K562 (cell line): ENCODE results near the gene CSF2RB. TPM values are rescaled to one million over a fixed set of nuclear protein-coding genes. Genes with fewer than 3 reads are reported as not detected.
"Not testable (repeated sequence)": the region's sequence is repeated elsewhere in the genome, so short reads cannot be mapped to it uniquely, and the experiment has no call there.

Experiments
- ATAC-seq: fragments of 200-7000 bp; cut with Tn5 transposase; 3 replicates; pipeline ENCODE4 v1.9.1; 2020; ENCODE audit warnings: moderate library complexity
- BruUV-seq: library from RNA; stranded (reverse); fragments of 400-500 nt; replicated peaks from 2 replicates; lab custom pipeline; 2021; lab: Mats Ljungman, UMichigan
- CTCF ChIA-PET: fragments of 300-600 bp; formaldehyde crosslinking; extraction: SDS; loops from one replicate; lab custom pipeline; 2021; ENCODE audit warnings: low intra/inter-chr PET ratio; lab: Yijun Ruan, JAX
- POLR2A ChIA-PET: fragments of 300-600, 350-650 bp; sonication (Branson Sonifier 250); formaldehyde crosslinking; extraction: SDS; loops from one replicate; lab custom pipeline; 2021; ENCODE audit warnings: antibody characterized with exemption, inconsistent platforms; lab: Yijun Ruan, JAX
- DNase-seq, 4 experiments: peaks; one replicate each; pipeline versions ENCODE4 v3.0.0 to v3.0.0-alpha.2; 2011 to 2018; ENCODE audit warnings: low spot score in 3 of 4, mixed read lengths in 3 of 4; ENCODE audit errors: extremely low read depth in 1 of 4
- FAIRE-seq: peaks from 2 replicates; lab custom pipeline; 2011; peaks lifted over from hg19 to GRCh38; lab: Jason Lieb, UNC
- H2AFZ ChIP-seq: 2 replicates; pipeline ENCODE4 v1.6.0; 2011; ENCODE audit warnings: low read depth, low read length, control low read depth, inconsistent platforms
- H3K27ac ChIP-seq: fragments of 200-600 bp; 3 replicates; pipeline ENCODE4 v1.8.0; 2011; ENCODE audit warnings: low read depth, mild to moderate bottlenecking, control low read depth, inconsistent platforms, low read length, moderate library complexity, mixed read lengths; ENCODE audit errors: extremely low read depth
- H3K27me3 ChIP-seq, 2 experiments: fragments of 300-600 bp in 1 of 2; 2 replicates in 1 of 2; 3 replicates in 1 of 2; pipeline versions ENCODE4 v1.6.0 to v1.8.0; 2011; ENCODE audit warnings: inconsistent platforms in 2 of 2, low read length in 2 of 2, mild to moderate bottlenecking in 1 of 2, mixed read lengths in 1 of 2, moderate library complexity in 1 of 2; ENCODE audit not compliant: control insufficient read depth in 2 of 2, insufficient read depth in 2 of 2
- H3K36me3 ChIP-seq: fragments of 300-600 bp; 3 replicates; pipeline ENCODE4 v1.8.0; 2011; ENCODE audit warnings: mild to moderate bottlenecking, low read length, inconsistent platforms; ENCODE audit not compliant: control insufficient read depth, insufficient read depth
- H3K4me1 ChIP-seq, 2 experiments: fragments of 200-600 bp in 1 of 2; replicated peaks in 1 of 2; 2 replicates in 1 of 2; 3 replicates in 1 of 2; pipeline versions ENCODE4 v1.5.1 to v1.8.0; 2011; ENCODE audit warnings: inconsistent platforms in 2 of 2, low read length in 2 of 2, mild to moderate bottlenecking in 1 of 2, mixed read lengths in 1 of 2, moderate library complexity in 1 of 2; ENCODE audit not compliant: control insufficient read depth in 2 of 2, insufficient read depth in 2 of 2
- H3K4me2 ChIP-seq: 2 replicates; pipeline ENCODE4 v1.6.1; 2011; ENCODE audit warnings: low read length, control low read depth, inconsistent platforms, mixed read lengths; ENCODE audit not compliant: insufficient read depth
- H3K4me3 ChIP-seq: fragments of 200-600 bp; sonication (generic), shearing (Covaris generic); 2 replicates; pipeline ENCODE4 v1.5.1; 2016; ENCODE audit warnings: control low read depth, inconsistent platforms
- H3K79me2 ChIP-seq: fragments of 200-600 bp; 3 replicates; pipeline ENCODE4 v1.8.0; 2011; ENCODE audit warnings: low read length, inconsistent platforms; ENCODE audit not compliant: control insufficient read depth, insufficient read depth
- H3K9ac ChIP-seq, 2 experiments: 2 replicates each; pipeline versions ENCODE4 v1.6.0 to v1.6.1; 2011; ENCODE audit warnings: low read depth in 2 of 2, low read length in 2 of 2, control low read depth in 1 of 2, inconsistent platforms in 1 of 2, mild to moderate bottlenecking in 1 of 2, mixed read lengths in 1 of 2; ENCODE audit not compliant: insufficient read depth in 1 of 2
- H3K9me1 ChIP-seq: one replicate; pipeline ENCODE4 v1.6.0; 2011; ENCODE audit warnings: inconsistent platforms, mild to moderate bottlenecking, low read length, moderate library complexity; ENCODE audit not compliant: control insufficient read depth, insufficient read depth
- H3K9me3 ChIP-seq: replicated peaks from 2 replicates; pipeline ENCODE4 v1.5.1; 2011; ENCODE audit warnings: low read depth, low read length, inconsistent platforms; ENCODE audit not compliant: control insufficient read depth, insufficient read depth
- H4K20me1 ChIP-seq: replicated peaks from 2 replicates; pipeline ENCODE4 v1.6.1; 2011; ENCODE audit warnings: low read length, inconsistent platforms, mixed read lengths; ENCODE audit not compliant: control insufficient read depth, insufficient read depth
- BACH1 ChIP-seq: fragments of 200-800 bp; sonication (Bioruptor generic); IDR thresholded peaks from 2 replicates; pipeline ENCODE4 v1.6.1; 2016; ENCODE audit warnings: missing genetic modification characterization, missing compliant biosample characterization
- GABPA ChIP-seq: fragments of 200-800 bp; sonication (Bioruptor generic); conservative IDR thresholded peaks from 2 replicates; pipeline ENCODE4 v1.6.1; 2016; ENCODE audit warnings: low read depth, missing genetic modification characterization, missing compliant biosample characterization
- GATAD2B ChIP-seq: fragments of 450-650 bp; IDR thresholded peaks from 2 replicates; pipeline ENCODE4 v1.6.1; 2017; ENCODE audit warnings: mild to moderate bottlenecking, borderline replicate concordance
- NR2F6 ChIP-seq: fragments of 450-650 bp; formaldehyde crosslinking; IDR thresholded peaks from 2 replicates; pipeline ENCODE4 v1.4.0; 2020; ENCODE audit warnings: mild to moderate bottlenecking
- PHF21A ChIP-seq: fragments of 450-650 bp; IDR thresholded peaks from 2 replicates; pipeline ENCODE4 v1.6.1; 2017; ENCODE audit warnings: low read depth, borderline replicate concordance
- PPARD ChIP-seq: fragments of 250-450 bp; sonication (Bioruptor Pico); IDR thresholded peaks from 2 replicates; pipeline ENCODE4 v1.8.0; 2022; ENCODE audit warnings: inconsistent platforms, mild to moderate bottlenecking, moderate library complexity
- SIN3A ChIP-seq, 2 experiments: fragments of 150-350 bp in 1 of 2; IDR thresholded peaks; 2 replicates each; pipeline ENCODE4 v1.6.1; 2011 to 2016; ENCODE audit warnings: borderline replicate concordance in 2 of 2, low read depth in 2 of 2, low read length in 2 of 2, mild to moderate bottlenecking in 2 of 2, moderate library complexity in 2 of 2; ENCODE audit not compliant: control insufficient read depth in 1 of 2
- SP1 ChIP-seq: sonication (generic); formaldehyde crosslinking; IDR thresholded peaks from 2 replicates; pipeline ENCODE4 v1.8.1; 2022; ENCODE audit warnings: mild to moderate bottlenecking, missing genetic modification reagents
- ZNF668 ChIP-seq: fragments of 250-450 bp; sonication (Bioruptor Pico); IDR thresholded peaks from 2 replicates; pipeline ENCODE4 v1.8.0; 2022; ENCODE audit warnings: mild to moderate bottlenecking, inconsistent platforms
- WGBS: fragments of 100-300 bp; shearing (Covaris generic); methylation state at CpG from one replicate; pipeline ENCODE4 v1.1.6; 2016; ENCODE audit warnings: low coverage, mixed read lengths; ENCODE audit not compliant: insufficient coverage; ENCODE audit errors: missing lambda C conversion rate; 5-methylcytosine and 5-hydroxymethylcytosine counted together
- in situ Hi-C: fragments of 300-500 bp; cut with MboI; formaldehyde crosslinking; loops from 4 replicates; pipeline ENCODE4 v1.15.0; 2018; ENCODE audit warnings: inconsistent platforms, mixed read lengths
- intact Hi-C: fragments of 100-400 bp; cut with micrococcal nuclease; formaldehyde crosslinking; loops from 2 replicates; pipeline ENCODE4 v1.14.2; 2022
- polyA plus RNA-seq, 8 experiments: library from polyadenylated mRNA; depleted of rRNA in 4 of 8; stranded (reverse) in 5 of 8; unstranded in 3 of 8; fragments of >200 nt; fragmentation: Nextera tagmentation in 2 of 8; fragmentation: Illumina TruSeq in 1 of 8; extraction: Ambion mirVana in 2 of 8; extraction: Trizol in 1 of 8; gene quantifications; 2 replicates each; pipeline versions ENCODE4 v1.2.1 to v1.2.3, GENCODE V29; 2011 to 2014; ENCODE audit warnings: inconsistent platforms in 1 of 8, missing spikeins in 1 of 8
- total RNA-seq, 7 experiments: library from RNA; depleted of rRNA in 6 of 7; stranded (reverse); fragments of >200 nt in 6 of 7; fragmentation: Illumina TruSeq in 2 of 7; extraction: Trizol in 2 of 7; gene quantifications; 2 replicates each; pipeline versions ENCODE4 v1.2.1 to v1.2.3, GENCODE V29; 2011 to 2021; ENCODE audit warnings: low replicate concordance in 1 of 7
- TF ChIP-seq, protein P1 (sequence below): fragments of 250-450 bp; sonication (Bioruptor Pico); IDR thresholded peaks from 2 replicates; pipeline ENCODE4 v1.5.0; 2020; ENCODE audit warnings: mild to moderate bottlenecking
- TF ChIP-seq, protein P2 (sequence below): sonication (generic); formaldehyde crosslinking; IDR thresholded peaks from 2 replicates; pipeline ENCODE4 v1.8.0; 2022; ENCODE audit warnings: mild to moderate bottlenecking, missing genetic modification reagents

Gene CSF2RB
- total and polyA plus RNA-seq, 9 of the 15 experiments (the other 6 are each of a cell fraction or from before 2014, with no cell fraction given): 0.04 to 1.0 (median 0.36) TPM

DNA sequence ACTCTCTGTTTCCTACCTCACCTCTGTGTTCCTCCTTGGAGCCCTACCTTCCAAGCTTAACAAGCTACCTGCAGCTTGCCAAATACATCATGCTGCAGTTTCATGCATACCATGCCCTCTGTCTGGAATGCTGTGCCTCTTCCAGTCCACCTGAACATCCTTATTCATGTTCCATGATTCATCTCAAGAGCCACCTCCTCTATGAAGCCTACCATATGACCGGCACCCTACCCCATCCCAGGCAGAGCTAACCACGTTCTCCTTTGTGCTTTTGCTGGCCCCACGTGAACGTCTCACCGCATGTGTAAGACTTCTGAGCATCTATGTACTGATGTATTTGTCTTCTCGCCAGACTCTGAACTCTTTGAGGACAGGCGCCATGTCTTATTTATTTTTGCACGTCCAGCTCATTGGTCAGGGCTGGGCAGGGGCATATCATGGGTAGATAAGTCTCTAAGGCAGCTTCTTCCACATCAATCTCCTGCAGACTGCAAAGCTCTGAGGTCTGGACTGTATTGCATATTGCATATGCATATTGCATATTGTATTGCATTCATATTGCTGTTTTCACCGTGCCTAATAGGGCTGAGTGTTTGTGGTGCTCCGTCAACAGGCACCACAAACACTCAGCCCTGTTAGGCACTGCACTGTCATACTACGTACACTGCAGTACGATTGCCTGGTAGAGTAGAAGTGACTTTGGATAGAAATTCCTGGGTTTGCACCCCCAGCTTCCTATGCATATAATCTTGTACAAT lies 74.8 kb downstream of the CSF2RB start:
- no peak overlapping the region for H3K4me2 ChIP-seq
- ATAC-seq (no peak), FAIRE-seq (no peak), DNase-seq (no peak)
- BruUV-seq: no TSS peak
- no peak overlapping the region for H2AFZ ChIP-seq
- H3K9ac ChIP-seq: no peak overlapping the region
- POLR2A ChIA-PET: no interaction called here
- CTCF ChIA-PET: no interaction called here
- no peak overlapping the region for H3K27ac ChIP-seq
- H4K20me1 ChIP-seq: no peaks in the 10 kb centered on the region
- H3K4me3 ChIP-seq: no peak overlapping the region
- no peaks in the 10 kb centered on the region; the same call in 2 of the 3 replicates for H3K36me3 ChIP-seq
- H3K9me3 ChIP-seq: peaks cover 14% of the 10 kb centered on the region
- no peaks in the 10 kb centered on the region for H3K79me2 ChIP-seq
- in situ Hi-C loops (no loop called here), intact Hi-C loops (loop anchor here (5.0 kb wide), 1 partner anchor 54 kb away; no protein-coding TSS in a partner anchor)
- 13% methylated on average over 12 of the region's 12 CpGs for WGBS
- TF ChIP-seq, protein P1, sequence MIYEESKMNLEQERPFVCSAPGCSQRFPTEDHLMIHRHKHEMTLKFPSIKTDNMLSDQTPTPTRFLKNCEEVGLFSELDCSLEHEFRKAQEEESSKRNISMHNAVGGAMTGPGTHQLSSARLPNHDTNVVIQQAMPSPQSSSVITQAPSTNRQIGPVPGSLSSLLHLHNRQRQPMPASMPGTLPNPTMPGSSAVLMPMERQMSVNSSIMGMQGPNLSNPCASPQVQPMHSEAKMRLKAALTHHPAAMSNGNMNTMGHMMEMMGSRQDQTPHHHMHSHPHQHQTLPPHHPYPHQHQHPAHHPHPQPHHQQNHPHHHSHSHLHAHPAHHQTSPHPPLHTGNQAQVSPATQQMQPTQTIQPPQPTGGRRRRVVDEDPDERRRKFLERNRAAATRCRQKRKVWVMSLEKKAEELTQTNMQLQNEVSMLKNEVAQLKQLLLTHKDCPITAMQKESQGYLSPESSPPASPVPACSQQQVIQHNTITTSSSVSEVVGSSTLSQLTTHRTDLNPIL: no peak
- TF ChIP-seq GATAD2B (no peak), NR2F6 (CRISPR knock-in tag) (no peak), GABPA (tag) (no peak), PHF21A (no peak), SIN3A (IDR thresholded peaks at IDR 0.05; ENCODE audit: borderline replicate concordance in 2 of 2, control insufficient read depth in 1 of 2, low read depth in 2 of 2, low read length in 2 of 2) (no peak), PPARD (CRISPR knock-in tag) (no peak), BACH1 (tag) (no peak), SP1 (CRISPR knock-in tag) (no peak), ZNF668 (no peak)
- TF ChIP-seq, protein P2, sequence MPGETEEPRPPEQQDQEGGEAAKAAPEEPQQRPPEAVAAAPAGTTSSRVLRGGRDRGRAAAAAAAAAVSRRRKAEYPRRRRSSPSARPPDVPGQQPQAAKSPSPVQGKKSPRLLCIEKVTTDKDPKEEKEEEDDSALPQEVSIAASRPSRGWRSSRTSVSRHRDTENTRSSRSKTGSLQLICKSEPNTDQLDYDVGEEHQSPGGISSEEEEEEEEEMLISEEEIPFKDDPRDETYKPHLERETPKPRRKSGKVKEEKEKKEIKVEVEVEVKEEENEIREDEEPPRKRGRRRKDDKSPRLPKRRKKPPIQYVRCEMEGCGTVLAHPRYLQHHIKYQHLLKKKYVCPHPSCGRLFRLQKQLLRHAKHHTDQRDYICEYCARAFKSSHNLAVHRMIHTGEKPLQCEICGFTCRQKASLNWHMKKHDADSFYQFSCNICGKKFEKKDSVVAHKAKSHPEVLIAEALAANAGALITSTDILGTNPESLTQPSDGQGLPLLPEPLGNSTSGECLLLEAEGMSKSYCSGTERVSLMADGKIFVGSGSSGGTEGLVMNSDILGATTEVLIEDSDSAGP (CRISPR knock-in tag): no peak
- no peaks in the 10 kb centered on the region; a peak in 2 of 5 replicates for H3K4me1 ChIP-seq
- no peaks in the 10 kb centered on the region for H3K9me1 ChIP-seq
- peaks cover 4 to 12% of the 10 kb centered on the region in 2 experiments; a peak in 4 of 5 replicates for H3K27me3 ChIP-seq

DNA sequence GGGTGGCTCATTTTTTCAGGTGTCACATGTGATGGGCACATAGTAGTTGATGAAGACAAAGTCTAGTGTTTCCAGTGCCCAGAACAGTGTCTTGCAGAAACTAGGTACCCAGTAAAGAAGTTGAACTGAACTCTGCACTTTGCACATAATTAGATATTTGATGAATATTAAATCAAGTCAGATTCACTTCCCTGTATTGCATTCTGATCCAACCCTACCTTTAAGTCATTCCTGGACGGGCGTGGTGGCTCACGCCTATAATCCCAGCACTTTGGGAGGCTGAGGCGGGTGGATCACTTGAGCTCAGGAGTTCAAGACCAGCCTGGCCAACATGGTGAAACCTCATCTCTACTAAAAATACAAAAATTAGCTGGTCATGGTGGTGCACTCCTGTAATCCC lies 75.6 kb downstream of the CSF2RB start:
- CTCF ChIA-PET: interaction anchor here (0.6 kb wide), 1 partner anchor 1226 kb away, joined by 3 read pairs; no protein-coding TSS in a partner anchor
- H3K79me2 ChIP-seq, H3K36me3 ChIP-seq, ATAC-seq, H3K9ac ChIP-seq, H3K9me1 ChIP-seq, H3K4me2 ChIP-seq, BruUV-seq, H4K20me1 ChIP-seq, H3K4me1 ChIP-seq, in situ Hi-C loops, FAIRE-seq, H2AFZ ChIP-seq, DNase-seq, H3K4me3 ChIP-seq, H3K27ac ChIP-seq: not testable (repeated sequence)
- 62% methylated on average over 4 of the region's 4 CpGs for WGBS
- POLR2A ChIA-PET: interaction anchor here (1.4 kb wide), 1 partner anchor 11 kb away, joined by 3 read pairs; no protein-coding TSS in a partner anchor
- intact Hi-C loops: loop anchor here (5.0 kb wide), 1 partner anchor 53 kb away; no protein-coding TSS in a partner anchor
- peaks cover 4 to 12% of the 10 kb centered on the region in 2 experiments; a peak in 4 of 5 replicates for H3K27me3 ChIP-seq
- H3K9me3 ChIP-seq: peaks cover 11% of the 10 kb centered on the region
